Adrenal gland (tissue), 12 donors: ENCODE measurements around the gene GNAL. TPM values are rescaled to one million over a fixed set of nuclear protein-coding genes. Genes with fewer than 3 reads are reported as not detected.

Source experiments
- DNase-seq, 7 donors: peaks; one replicate each; pipeline ENCODE4 v3.0.0-alpha.2; 2019 to 2020
- H3K27ac ChIP-seq, 5 donors: fragments of 200-600 bp; sonication (generic) in 4 of 5; 1 replicate in 3 of 5; 2 replicates in 2 of 5; pipeline versions ENCODE4 v1.5.1 to v1.8.0; 2016 to 2020; ENCODE audit warnings: mild to moderate bottlenecking in 1 of 5
- H3K27me3 ChIP-seq: fragments of 200-600 bp; 2 replicates; pipeline ENCODE4 v1.8.0; 2021
- H3K36me3 ChIP-seq, 2 donors: fragments of 200-600 bp; replicated peaks in 1 of 2; 1 replicate in 1 of 2; 2 replicates in 1 of 2; pipeline versions ENCODE4 v1.5.1 to v1.8.0; 2018 to 2022
- H3K4me1 ChIP-seq, 2 donors: fragments of 200-600 bp; replicated peaks in 1 of 2; 1 replicate in 1 of 2; 2 replicates in 1 of 2; pipeline versions ENCODE4 v1.5.1 to v1.8.0; 2018 to 2021
- H3K4me3 ChIP-seq, 4 donors: fragments of 200-600 bp; sonication (generic) in 3 of 4; one replicate each; pipeline ENCODE4 v1.5.1; 2016 to 2018
- H3K9me3 ChIP-seq, 3 donors: fragments of 200-600 bp; sonication (generic) in 1 of 3; replicated peaks in 1 of 3; 1 replicate in 2 of 3; 2 replicates in 1 of 3; pipeline versions ENCODE4 v1.5.1 to v1.8.0; 2016 to 2021
- CTCF ChIP-seq, 6 experiments: fragments of 450-650 bp in 4 of 6; fragments of 200-600 bp in 2 of 6; sonication (generic) in 1 of 6; IDR thresholded peaks; 1 replicate in 5 of 6; 2 replicates in 1 of 6; pipeline versions ENCODE4 v1.5.1 to v1.8.0; 2016 to 2021; ENCODE audit warnings: antibody characterized with exemption in 6 of 6, mild to moderate bottlenecking in 2 of 6, moderate library complexity in 1 of 6
- POLR2A ChIP-seq, 2 donors: fragments of 450-650 bp; IDR thresholded peaks; one replicate each; pipeline ENCODE4 v1.6.1; 2017; ENCODE audit warnings: antibody characterized with exemption in 2 of 2, mild to moderate bottlenecking in 2 of 2, moderate library complexity in 1 of 2
- WGBS, 4 donors: extraction: QIAGEN DNeasy Blood & Tissue Kit in 2 of 4; methylation state at CpG; one replicate each; pipeline versions ENCODE4 v1.1.5 to v1.1.7; 2013 to 2017; 5-methylcytosine and 5-hydroxymethylcytosine counted together
- intact Hi-C, 2 donors: fragments of 100-400 bp; cut with DNase I; formaldehyde crosslinking; loops; one replicate each; pipeline versions ENCODE4 v1.14.1 to v1.15.0; 2022 to 2023
- polyA plus RNA-seq, 3 donors: library from polyadenylated mRNA; stranded (reverse); fragments of 200-250 nt in 2 of 3; fragments of 350-450 nt in 1 of 3; fragmentation: Illumina TruSeq in 1 of 3; extraction: RNeasy Lipid Tissue Mini Kit (QIAGEN cat#74804) in 1 of 3; gene quantifications; one replicate each; pipeline ENCODE4 v1.2.3, GENCODE V29; 2013 to 2014
- total RNA-seq, 9 donors: library from RNA; depleted of rRNA in 4 of 9; stranded (reverse); fragments of >200 nt in 4 of 9; fragments of 120-200 nt in 1 of 9; fragmentation: NEBNext Ultra II Directional in 1 of 9; extraction: Animal tissue kit (Norgen Biotek cat#: 25700) in 1 of 9; gene quantifications; one replicate each; pipeline versions ENCODE4 v1.1.0 to v1.2.4, GENCODE V29; 2013 to 2023
- donor health status: healthy with polysubstance abuse.
- donor health status: Bipolar disorder and iron deficiency.
- donor health status: DM: yes; HTN: yes; CAD: no.
- donor health status: DM: no; HTN: no; CAD: no.
- donor health status: DM: no; HTN: no; CAD: no.
- donor health status: DM: yes; HTN: yes; CAD: no.

The GNAL gene
- total and polyA plus RNA-seq, 12 donors, result 0.48 to 7.0 (median 2.3) TPM

DNA sequence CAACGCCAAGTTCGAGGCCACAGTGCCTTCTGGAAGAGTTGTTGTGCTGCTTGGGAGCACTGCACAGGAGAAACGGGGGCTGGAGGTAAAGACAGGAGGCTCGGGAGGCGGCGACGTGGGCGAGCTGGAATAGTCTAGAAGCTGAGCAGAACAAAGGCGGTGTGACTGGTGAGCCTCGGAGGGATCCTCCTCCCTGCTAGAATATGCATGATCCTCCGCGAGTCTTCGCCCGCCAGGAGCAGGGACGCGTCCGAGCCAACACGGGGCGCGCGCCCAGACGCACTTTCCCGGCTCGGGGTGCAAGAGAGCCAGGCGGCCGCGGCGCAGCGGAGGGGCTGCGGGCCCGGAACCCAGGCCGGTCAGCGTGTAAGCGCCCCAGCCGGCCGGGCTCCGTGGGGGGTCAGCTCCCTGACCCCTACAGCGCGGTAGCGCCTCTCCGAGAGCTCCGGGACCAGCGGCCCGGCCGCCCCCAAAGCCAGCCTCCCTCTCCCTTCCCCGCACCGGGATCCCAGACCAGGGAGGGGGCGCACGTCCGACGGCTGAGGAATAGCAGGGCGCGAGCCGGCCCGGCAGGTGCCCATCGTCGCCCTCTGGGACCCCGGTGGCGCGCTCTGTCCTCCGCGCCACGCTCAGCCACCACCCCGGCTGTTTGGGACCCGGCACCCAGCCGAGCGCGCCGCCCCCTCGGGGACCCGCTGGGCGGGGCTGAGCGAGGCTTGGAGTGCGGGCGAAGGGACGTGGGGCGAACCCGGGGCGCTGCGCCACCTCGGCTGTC, 62.5 kb downstream of the GNAL start:
- peaks cover 0 to 6% of the 10 kb centered on the region in 2 donors for H3K4me1 ChIP-seq
- peak overlapping the region in 1 of 4 donors; percentile 56 for H3K4me3 ChIP-seq

GRCh38 chr18:11752116-11752911, 63.2 kb downstream of the GNAL start:
- TF ChIP-seq CTCF (IDR thresholded peaks at IDR 0.05) (no peak), POLR2A (IDR thresholded peaks at IDR 0.05) (no peak)
- Histone ChIP-seq H3K4me3 (peak overlapping the region in 1 of 4 donors; percentile 56), H3K9me3 (no peaks in the 10 kb centered on the region), H3K36me3 (no peaks in the 10 kb centered on the region), H3K27me3 (peaks cover 35% of the 10 kb centered on the region), H3K4me1 (peaks cover 0 to 6% of the 10 kb centered on the region in 2 donors), H3K27ac (no peak overlapping the region)
- WGBS, 4 donors, result 1 to 2% (median 2%) methylated on average over 34 to 64 of the region's 64 CpGs
- peak in 2 of 7 donors; percentile 14 to 24 for DNase-seq
- intact Hi-C loops, result no loop called here

More for the DNA sequence above, 62.5 kb downstream of the GNAL start:
- DNase-seq, result no peak
- no peak overlapping the region for H3K27ac ChIP-seq
- WGBS, 4 donors, result 4 to 10% (median 6%) methylated on average over 10 to 81 of the region's 81 CpGs
- intact Hi-C loops, result no loop called here
- H3K27me3 ChIP-seq, result peaks cover 38% of the 10 kb centered on the region
- TF ChIP-seq CTCF (IDR thresholded peaks at IDR 0.05) (no peak), POLR2A (IDR thresholded peaks at IDR 0.05) (no peak)
- H3K9me3 ChIP-seq, result no peaks in the 10 kb centered on the region
- H3K36me3 ChIP-seq, result no peaks in the 10 kb centered on the region

DNA sequence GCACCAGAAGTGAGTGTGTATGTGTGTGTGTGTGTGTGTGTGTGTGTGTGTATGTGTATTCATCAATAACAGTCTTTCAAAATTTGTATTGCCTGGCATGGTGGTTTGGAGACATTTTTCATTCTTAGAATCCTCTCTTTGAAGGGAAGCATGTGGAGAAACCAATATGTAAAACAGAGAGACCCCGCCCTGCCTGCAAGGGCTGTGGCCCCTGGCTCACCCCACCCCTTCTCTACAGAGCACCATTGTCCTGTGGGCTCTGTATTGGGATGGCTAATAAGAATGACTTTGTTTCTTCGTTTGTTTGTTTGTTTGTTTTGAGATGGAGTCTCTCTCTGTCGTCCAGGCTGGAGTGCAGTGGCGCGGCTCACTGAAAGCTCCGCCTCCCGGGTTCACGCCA, 65.9 kb downstream of the GNAL start:
- WGBS, 4 donors, result 77 to 83% (median 80%) methylated on average over 8 of the region's 8 CpGs
- TF ChIP-seq CTCF (IDR thresholded peaks at IDR 0.05) (no peak), POLR2A (IDR thresholded peaks at IDR 0.05) (no peak)
- intact Hi-C loops, result no loop called here
- H3K4me3 ChIP-seq, result no peak overlapping the region
- no peak overlapping the region for H3K27ac ChIP-seq
- no peak for DNase-seq
- H3K36me3 ChIP-seq, result no peaks in the 10 kb centered on the region
- no peaks in the 10 kb centered on the region for H3K9me3 ChIP-seq
- H3K27me3 ChIP-seq, result peaks cover 28% of the 10 kb centered on the region
- H3K4me1 ChIP-seq, result peaks cover 0 to 6% of the 10 kb centered on the region in 2 donors

- H3K36me3 ChIP-seq, result no peaks in the 10 kb centered on the region
- H3K27ac ChIP-seq, result no peak overlapping the region
- DNase-seq, result no peak
- TF ChIP-seq CTCF (IDR thresholded peaks at IDR 0.05), result no peak
- TF ChIP-seq POLR2A (IDR thresholded peaks at IDR 0.05), result no peak
- no peaks in the 10 kb centered on the region for H3K9me3 ChIP-seq
- peaks cover 11% of the 10 kb centered on the region for H3K27me3 ChIP-seq
- intact Hi-C loops, result no loop called here
- WGBS, 4 donors, result 76 to 94% (median 80%) methylated on average over 5 of the region's 5 CpGs
- H3K4me1 ChIP-seq, result no peaks in the 10 kb centered on the region
- no peak overlapping the region for H3K4me3 ChIP-seq
Measured at GRCh38 chr18:11757084-11757590, 68.1 kb downstream of the GNAL start.
